Type B pancreatic cell (in vitro differentiated cells): ENCODE data around the gene AGBL2. TPM values are rescaled to one million over a fixed set of nuclear protein-coding genes. Genes with fewer than 3 reads are reported as not detected.

Source experiments
- DNase-seq: peaks from one replicate; pipeline ENCODE4 v3.0.0; 2021; ENCODE audit warnings: mixed read lengths; ENCODE audit not compliant: unreplicated experiment; ENCODE audit errors: extremely low spot score
- H3K27ac Mint-ChIP-seq: 2 replicates; pipeline ENCODE4 v1.8.0; 2021; ENCODE audit warnings: mild to moderate bottlenecking, mixed read lengths
- H3K27me3 Mint-ChIP-seq: 2 replicates; pipeline ENCODE4 v1.8.0; 2021; ENCODE audit warnings: mixed read lengths
- H3K36me3 Mint-ChIP-seq: 2 replicates; pipeline ENCODE4 v1.8.0; 2021; ENCODE audit warnings: mixed read lengths
- H3K4me1 Mint-ChIP-seq: one replicate; pipeline ENCODE4 v1.8.0; 2021; ENCODE audit warnings: mixed read lengths; ENCODE audit not compliant: unreplicated experiment
- H3K4me3 Mint-ChIP-seq: 2 replicates; pipeline ENCODE4 v1.8.0; 2021; ENCODE audit warnings: mild to moderate bottlenecking, mixed read lengths
- H3K9me3 Mint-ChIP-seq: 2 replicates; pipeline ENCODE4 v1.8.0; 2021; ENCODE audit warnings: mixed read lengths
- CTCF ChIP-seq: fragments of 200-600 bp; sonication (generic); conservative IDR thresholded peaks from 2 replicates; pipeline ENCODE4 v1.5.0; 2021; ENCODE audit warnings: antibody characterized with exemption, mild to moderate bottlenecking
- total RNA-seq: library from RNA; stranded (reverse); gene quantifications from 2 replicates; pipeline ENCODE4 v1.2.1, GENCODE V29; 2021; ENCODE audit warnings: low replicate concordance

AGBL2 gene
- total RNA-seq, 1 donor from 2014 or later: 5.9 TPM

- H3K9me3 Mint-ChIP-seq: no peaks in the 10 kb centered on the region
- no peak for DNase-seq
- H3K4me3 Mint-ChIP-seq: no peak overlapping the region
- H3K36me3 Mint-ChIP-seq: no peaks in the 10 kb centered on the region
- no peaks in the 10 kb centered on the region for H3K27me3 Mint-ChIP-seq
- H3K4me1 Mint-ChIP-seq: peaks cover 6% of the 10 kb centered on the region
- no peak overlapping the region for H3K27ac Mint-ChIP-seq
- no peak for TF ChIP-seq CTCF
Observed at GRCh38 chr11:47686151-47686550, 29.0 kb downstream of the AGBL2 start.

- no peaks in the 10 kb centered on the region for H3K4me1 Mint-ChIP-seq
- no peak overlapping the region for H3K4me3 Mint-ChIP-seq
- no peaks in the 10 kb centered on the region for H3K27me3 Mint-ChIP-seq
- DNase-seq: no peak
- H3K27ac Mint-ChIP-seq: no peak overlapping the region
- H3K9me3 Mint-ChIP-seq: no peaks in the 10 kb centered on the region
- H3K36me3 Mint-ChIP-seq: no peaks in the 10 kb centered on the region
- TF ChIP-seq CTCF: no peak
Observed at GRCh38 chr11:47675851-47676250, 39.3 kb downstream of the AGBL2 start.

GRCh38 chr11:47672283-47672730, 42.9 kb downstream of the AGBL2 start:
- no peak for DNase-seq
- Mint-ChIP-seq H3K4me1 (no peaks in the 10 kb centered on the region), H3K27me3 (no peaks in the 10 kb centered on the region), H3K36me3 (no peaks in the 10 kb centered on the region), H3K4me3 (no peak overlapping the region), H3K27ac (no peak overlapping the region), H3K9me3 (no peaks in the 10 kb centered on the region)
- TF ChIP-seq CTCF: no peak

GRCh38 chr11:47669856-47670255, 45.3 kb downstream of the AGBL2 start:
- Mint-ChIP-seq H3K36me3 (no peaks in the 10 kb centered on the region), H3K9me3 (no peaks in the 10 kb centered on the region), H3K4me1 (no peaks in the 10 kb centered on the region), H3K4me3 (no peak overlapping the region), H3K27ac (no peak overlapping the region), H3K27me3 (no peaks in the 10 kb centered on the region)
- no peak for TF ChIP-seq CTCF
- DNase-seq: no peak

- Mint-ChIP-seq H3K9me3 (no peaks in the 10 kb centered on the region), H3K4me3 (no peak overlapping the region), H3K36me3 (no peaks in the 10 kb centered on the region), H3K27me3 (no peaks in the 10 kb centered on the region), H3K4me1 (no peaks in the 10 kb centered on the region), H3K27ac (peak overlapping the region; percentile 86)
- TF ChIP-seq CTCF: no peak
- DNase-seq: no peak
Observed at GRCh38 chr11:47668665-47669064, 46.5 kb downstream of the AGBL2 start.

- TF ChIP-seq CTCF: no peak
- H3K4me3 Mint-ChIP-seq: peak overlapping the region; percentile 14
- no peaks in the 10 kb centered on the region for H3K36me3 Mint-ChIP-seq
- no peaks in the 10 kb centered on the region for H3K9me3 Mint-ChIP-seq
- H3K4me1 Mint-ChIP-seq: no peaks in the 10 kb centered on the region
- H3K27ac Mint-ChIP-seq: peak overlapping the region; percentile 95
- H3K27me3 Mint-ChIP-seq: no peaks in the 10 kb centered on the region
- DNase-seq: no peak
Observed at GRCh38 chr11:47667555-47667954, 47.6 kb downstream of the AGBL2 start.
